ENCODE data around the gene P2RX3. TPM values are rescaled to one million over a fixed set of nuclear protein-coding genes. Genes with fewer than 3 reads are reported as not detected.

The P2RX3 gene
- total and polyA plus RNA-seq, 2 donors, result 0.02 to 0.76 TPM

GRCh38 chr11:57301711-57302423 lies 36.3 kb upstream of the P2RX3 start:
- H3K4me1 ChIP-seq (ENCODE audit: control insufficient read depth in 2 of 2, insufficient read depth in 2 of 2, low read length in 2 of 2), result no peaks in the 10 kb centered on the region
- H3K9me3 ChIP-seq (ENCODE audit: control insufficient read depth in 2 of 2, insufficient read depth in 1 of 2, low read length in 1 of 2), result peaks cover 3 to 12% of the 10 kb centered on the region in 2 donors
- peaks cover 15 to 32% of the 10 kb centered on the region in 2 donors for H3K36me3 ChIP-seq (ENCODE audit: control insufficient read depth in 2 of 2, insufficient read depth in 2 of 2, low read length in 1 of 2)
- no peaks in the 10 kb centered on the region for H3K27me3 ChIP-seq (ENCODE audit: control insufficient read depth in 2 of 2, insufficient read depth in 1 of 2, low read length in 1 of 2)
- DNase-seq (ENCODE audit: low read depth in 6 of 9, low spot score in 9 of 9), result no peak
- H3K27ac ChIP-seq (ENCODE audit: low read depth in 1 of 2, low read length in 1 of 2), result no peak overlapping the region
- WGBS, result 98% methylated on average over 27 of the region's 27 CpGs
- H3K4me3 ChIP-seq (ENCODE audit: low read length in 2 of 2), result no peak overlapping the region

- no peaks in the 10 kb centered on the region for H3K27me3 ChIP-seq (ENCODE audit: control insufficient read depth in 2 of 2, insufficient read depth in 1 of 2, low read length in 1 of 2)
- no peak for DNase-seq (ENCODE audit: low read depth in 6 of 9, low spot score in 9 of 9)
- H3K4me3 ChIP-seq (ENCODE audit: low read length in 2 of 2), result no peak overlapping the region
- H3K4me1 ChIP-seq (ENCODE audit: control insufficient read depth in 2 of 2, insufficient read depth in 2 of 2, low read length in 2 of 2), result no peaks in the 10 kb centered on the region
- no peak overlapping the region for H3K27ac ChIP-seq (ENCODE audit: low read depth in 1 of 2, low read length in 1 of 2)
- 98% methylated on average over 15 of the region's 15 CpGs for WGBS
- H3K9me3 ChIP-seq (ENCODE audit: control insufficient read depth in 2 of 2, insufficient read depth in 1 of 2, low read length in 1 of 2), result peaks cover 3 to 12% of the 10 kb centered on the region in 2 donors
- peaks cover 15 to 32% of the 10 kb centered on the region in 2 donors for H3K36me3 ChIP-seq (ENCODE audit: control insufficient read depth in 2 of 2, insufficient read depth in 2 of 2, low read length in 1 of 2)
Observed at GRCh38 chr11:57302489-57302888, 35.7 kb upstream of the P2RX3 start.

GRCh38 chr11:57303280-57303989 lies 34.7 kb upstream of the P2RX3 start:
- 97% methylated on average over 17 of the region's 17 CpGs for WGBS
- peaks cover 3 to 12% of the 10 kb centered on the region in 2 donors for H3K9me3 ChIP-seq (ENCODE audit: control insufficient read depth in 2 of 2, insufficient read depth in 1 of 2, low read length in 1 of 2)
- H3K27ac ChIP-seq (ENCODE audit: low read depth in 1 of 2, low read length in 1 of 2), result no peak overlapping the region
- no peak overlapping the region for H3K4me3 ChIP-seq (ENCODE audit: low read length in 2 of 2)
- H3K27me3 ChIP-seq (ENCODE audit: control insufficient read depth in 2 of 2, insufficient read depth in 1 of 2, low read length in 1 of 2), result no peaks in the 10 kb centered on the region
- DNase-seq (ENCODE audit: low read depth in 6 of 9, low spot score in 9 of 9), result no peak
- no peaks in the 10 kb centered on the region for H3K4me1 ChIP-seq (ENCODE audit: control insufficient read depth in 2 of 2, insufficient read depth in 2 of 2, low read length in 2 of 2)
- peaks cover 15 to 32% of the 10 kb centered on the region in 2 donors for H3K36me3 ChIP-seq (ENCODE audit: control insufficient read depth in 2 of 2, insufficient read depth in 2 of 2, low read length in 1 of 2)

GRCh38 chr11:57303990-57304579 lies 34.1 kb upstream of the P2RX3 start:
- Histone ChIP-seq H3K9me3 (ENCODE audit: control insufficient read depth in 2 of 2, insufficient read depth in 1 of 2, low read length in 1 of 2) (peaks cover 3 to 9% of the 10 kb centered on the region in 2 donors), H3K27me3 (ENCODE audit: control insufficient read depth in 2 of 2, insufficient read depth in 1 of 2, low read length in 1 of 2) (no peaks in the 10 kb centered on the region), H3K27ac (ENCODE audit: low read depth in 1 of 2, low read length in 1 of 2) (no peak overlapping the region), H3K4me3 (ENCODE audit: low read length in 2 of 2) (no peak overlapping the region), H3K4me1 (ENCODE audit: control insufficient read depth in 2 of 2, insufficient read depth in 2 of 2, low read length in 2 of 2) (peaks cover 0 to under 1% of the 10 kb centered on the region in 2 donors), H3K36me3 (ENCODE audit: control insufficient read depth in 2 of 2, insufficient read depth in 2 of 2, low read length in 1 of 2) (peaks cover 15 to 31% of the 10 kb centered on the region in 2 donors)
- DNase-seq (ENCODE audit: low read depth in 6 of 9, low spot score in 9 of 9), result no peak
- 97% methylated on average over 8 of the region's 8 CpGs for WGBS

- Histone ChIP-seq H3K9me3 (ENCODE audit: control insufficient read depth in 2 of 2, insufficient read depth in 1 of 2, low read length in 1 of 2) (no peaks in the 10 kb centered on the region), H3K4me3 (ENCODE audit: low read length in 2 of 2) (no peak overlapping the region), H3K27me3 (ENCODE audit: control insufficient read depth in 2 of 2, insufficient read depth in 1 of 2, low read length in 1 of 2) (no peaks in the 10 kb centered on the region), H3K27ac (ENCODE audit: low read depth in 1 of 2, low read length in 1 of 2) (no peak overlapping the region), H3K36me3 (ENCODE audit: control insufficient read depth in 2 of 2, insufficient read depth in 2 of 2, low read length in 1 of 2) (peaks cover 10 to 16% of the 10 kb centered on the region in 2 donors), H3K4me1 (ENCODE audit: control insufficient read depth in 2 of 2, insufficient read depth in 2 of 2, low read length in 2 of 2) (peaks cover 0 to 8% of the 10 kb centered on the region in 2 donors)
- 98% methylated on average over 8 of the region's 8 CpGs for WGBS
- no peak for DNase-seq (ENCODE audit: low read depth in 6 of 9, low spot score in 9 of 9)
Observed at GRCh38 chr11:57305523-57305922, 32.6 kb upstream of the P2RX3 start.

- no peak for DNase-seq (ENCODE audit: low read depth in 6 of 9, low spot score in 9 of 9)
- Histone ChIP-seq H3K4me3 (ENCODE audit: low read length in 2 of 2) (no peak overlapping the region), H3K9me3 (ENCODE audit: control insufficient read depth in 2 of 2, insufficient read depth in 1 of 2, low read length in 1 of 2) (no peaks in the 10 kb centered on the region), H3K4me1 (ENCODE audit: control insufficient read depth in 2 of 2, insufficient read depth in 2 of 2, low read length in 2 of 2) (peaks cover 5 to 16% of the 10 kb centered on the region in 2 donors), H3K27ac (ENCODE audit: low read depth in 1 of 2, low read length in 1 of 2) (peak overlapping the region in 1 of 2 donors; percentile 53), H3K36me3 (ENCODE audit: control insufficient read depth in 2 of 2, insufficient read depth in 2 of 2, low read length in 1 of 2) (peaks cover 8 to 9% of the 10 kb centered on the region in 2 donors), H3K27me3 (ENCODE audit: control insufficient read depth in 2 of 2, insufficient read depth in 1 of 2, low read length in 1 of 2) (no peaks in the 10 kb centered on the region)
- 95% methylated on average over 15 of the region's 15 CpGs for WGBS
Observed at GRCh38 chr11:57306161-57306876, 31.8 kb upstream of the P2RX3 start.

DNA sequence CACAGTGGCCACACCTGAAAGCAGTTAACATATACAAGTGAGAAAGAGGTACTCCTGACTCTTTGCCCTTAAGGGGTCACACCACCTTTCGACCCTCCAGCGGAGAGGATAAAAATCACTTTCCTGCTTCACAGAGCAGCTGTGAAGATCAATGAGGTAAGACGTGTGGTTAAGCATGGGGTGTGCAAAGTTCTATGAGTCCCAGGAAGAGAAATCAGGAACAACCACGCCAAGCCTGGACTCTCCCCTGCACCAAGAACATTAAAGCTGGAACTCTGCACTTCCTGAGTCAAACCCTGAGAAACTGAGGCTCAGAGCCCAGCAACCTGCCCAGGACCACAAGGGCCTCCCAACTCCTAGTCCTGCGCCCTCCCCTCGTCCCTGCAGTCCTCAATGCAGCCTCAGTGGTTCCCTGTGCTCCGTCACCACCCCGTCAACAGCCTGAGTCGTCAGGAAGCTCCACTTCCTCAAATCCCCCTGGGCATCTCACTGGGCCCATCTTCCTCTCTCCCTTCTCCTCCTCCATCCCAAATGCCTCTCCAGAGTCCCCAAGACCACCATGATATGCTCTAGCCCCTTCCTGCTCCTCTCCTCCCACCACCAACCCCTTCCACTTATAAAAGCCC lies 31.1 kb upstream of the P2RX3 start:
- H3K27me3 ChIP-seq (ENCODE audit: control insufficient read depth in 2 of 2, insufficient read depth in 1 of 2, low read length in 1 of 2), result no peaks in the 10 kb centered on the region
- no peaks in the 10 kb centered on the region for H3K9me3 ChIP-seq (ENCODE audit: control insufficient read depth in 2 of 2, insufficient read depth in 1 of 2, low read length in 1 of 2)
- H3K4me3 ChIP-seq (ENCODE audit: low read length in 2 of 2), result no peak overlapping the region
- H3K27ac ChIP-seq (ENCODE audit: low read depth in 1 of 2, low read length in 1 of 2), result peak overlapping the region in 1 of 2 donors; percentile 19
- peaks cover 3 to 4% of the 10 kb centered on the region in 2 donors for H3K36me3 ChIP-seq (ENCODE audit: control insufficient read depth in 2 of 2, insufficient read depth in 2 of 2, low read length in 1 of 2)
- DNase-seq (ENCODE audit: low read depth in 6 of 9, low spot score in 9 of 9), result no peak
- WGBS, result 84% methylated on average over 9 of the region's 9 CpGs
- H3K4me1 ChIP-seq (ENCODE audit: control insufficient read depth in 2 of 2, insufficient read depth in 2 of 2, low read length in 2 of 2), result peaks cover 7 to 22% of the 10 kb centered on the region in 2 donors

DNA sequence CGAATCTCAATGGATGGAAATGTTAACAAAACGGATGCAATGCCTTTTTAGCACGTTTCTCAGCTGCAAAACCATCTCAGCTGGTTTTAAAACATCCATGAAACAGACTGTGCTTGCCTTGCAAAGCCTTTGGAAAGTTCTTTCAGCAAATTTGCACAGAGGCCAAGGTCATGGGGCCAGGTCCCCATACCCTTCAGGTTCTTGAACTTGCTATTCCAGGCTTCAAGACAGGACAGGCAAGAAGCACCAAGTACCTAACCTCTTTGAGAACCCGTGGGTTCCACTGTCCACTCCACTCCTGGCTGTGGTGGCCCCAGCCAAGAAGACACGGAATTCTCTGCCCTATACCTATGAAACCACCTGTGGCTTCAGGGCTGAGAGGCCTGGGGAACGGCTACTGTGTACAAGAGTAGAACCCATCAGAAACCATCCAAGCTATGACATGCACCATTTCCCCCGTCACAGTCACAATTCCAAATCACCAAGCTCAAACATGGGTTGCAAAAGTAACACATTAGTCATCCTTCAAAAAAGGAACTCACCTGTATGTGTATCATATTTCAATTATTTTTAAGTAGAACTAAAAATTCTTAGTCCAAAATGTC lies 30.4 kb upstream of the P2RX3 start:
- Histone ChIP-seq H3K4me1 (ENCODE audit: control insufficient read depth in 2 of 2, insufficient read depth in 2 of 2, low read length in 2 of 2) (peaks cover 7 to 26% of the 10 kb centered on the region in 2 donors), H3K9me3 (ENCODE audit: control insufficient read depth in 2 of 2, insufficient read depth in 1 of 2, low read length in 1 of 2) (no peaks in the 10 kb centered on the region), H3K27me3 (ENCODE audit: control insufficient read depth in 2 of 2, insufficient read depth in 1 of 2, low read length in 1 of 2) (no peaks in the 10 kb centered on the region), H3K36me3 (ENCODE audit: control insufficient read depth in 2 of 2, insufficient read depth in 2 of 2, low read length in 1 of 2) (peaks cover 3% of the 10 kb centered on the region in 2 donors), H3K27ac (ENCODE audit: low read depth in 1 of 2, low read length in 1 of 2) (peak overlapping the region in 1 of 2 donors; percentile 49), H3K4me3 (ENCODE audit: low read length in 2 of 2) (no peak overlapping the region)
- no peak for DNase-seq (ENCODE audit: low read depth in 6 of 9, low spot score in 9 of 9)
- 93% methylated on average over 7 of the region's 7 CpGs for WGBS
